GM10847 (cell line): Measurements from ENCODE around the gene UBAP1L.

Experiments used
- POLR2A ChIP-seq: IDR thresholded peaks from 2 replicates; pipeline ENCODE4 v1.6.1; 2011; ENCODE audit not compliant: insufficient read length; ENCODE audit errors: extremely low read depth

Gene UBAP1L

GRCh38 chr15:65101891-65102708 lies 12.9 kb downstream of the UBAP1L start:
- no peak for TF ChIP-seq POLR2A

DNA sequence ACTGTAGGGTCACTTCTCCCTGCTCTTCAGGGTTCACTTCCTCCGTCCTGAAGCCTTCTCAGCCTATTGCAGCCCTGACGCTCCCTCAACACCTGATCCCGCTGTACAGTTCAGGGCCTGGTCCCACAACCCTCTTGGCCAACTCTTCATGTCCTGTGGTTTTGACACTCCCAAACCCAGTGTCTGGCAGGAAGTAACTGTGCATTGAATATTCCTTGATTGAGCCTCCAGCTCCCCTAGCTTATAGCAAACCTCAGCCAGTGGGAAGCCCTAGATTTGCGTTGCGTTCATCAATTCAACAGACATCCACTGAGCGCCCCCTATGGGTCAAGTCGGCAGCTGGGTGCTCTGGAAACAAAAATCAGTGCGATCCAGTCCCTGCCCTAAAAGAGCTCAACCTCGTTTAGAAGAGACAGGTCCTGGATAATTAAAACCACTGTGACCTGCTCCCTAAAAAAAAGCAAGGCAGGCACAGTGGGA lies 13.5 kb downstream of the UBAP1L start:
- no peak for TF ChIP-seq POLR2A

DNA sequence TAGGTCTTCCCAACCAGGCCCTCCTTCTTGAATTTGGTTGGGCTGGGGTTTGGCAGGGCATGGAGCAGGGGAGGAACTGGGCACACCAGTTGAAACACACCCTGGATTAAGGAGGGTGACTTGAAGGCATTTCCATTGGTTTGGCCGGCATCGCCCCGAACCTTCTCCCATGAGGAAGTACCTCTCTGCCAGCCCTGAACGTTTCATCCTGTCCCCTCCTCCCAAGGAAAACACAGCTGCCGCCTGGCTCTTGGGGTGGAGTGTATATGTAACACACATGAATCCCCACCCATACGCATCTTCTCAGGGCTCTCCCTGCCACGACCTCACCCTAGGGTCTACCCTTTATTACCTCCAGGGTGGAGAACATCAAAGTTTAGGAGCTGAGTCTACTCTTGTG lies 14.6 kb downstream of the UBAP1L start:
- TF ChIP-seq POLR2A: no peak

- no peak for TF ChIP-seq POLR2A
Measured at GRCh38 chr15:65099336-65099735, 15.7 kb downstream of the UBAP1L start.

DNA sequence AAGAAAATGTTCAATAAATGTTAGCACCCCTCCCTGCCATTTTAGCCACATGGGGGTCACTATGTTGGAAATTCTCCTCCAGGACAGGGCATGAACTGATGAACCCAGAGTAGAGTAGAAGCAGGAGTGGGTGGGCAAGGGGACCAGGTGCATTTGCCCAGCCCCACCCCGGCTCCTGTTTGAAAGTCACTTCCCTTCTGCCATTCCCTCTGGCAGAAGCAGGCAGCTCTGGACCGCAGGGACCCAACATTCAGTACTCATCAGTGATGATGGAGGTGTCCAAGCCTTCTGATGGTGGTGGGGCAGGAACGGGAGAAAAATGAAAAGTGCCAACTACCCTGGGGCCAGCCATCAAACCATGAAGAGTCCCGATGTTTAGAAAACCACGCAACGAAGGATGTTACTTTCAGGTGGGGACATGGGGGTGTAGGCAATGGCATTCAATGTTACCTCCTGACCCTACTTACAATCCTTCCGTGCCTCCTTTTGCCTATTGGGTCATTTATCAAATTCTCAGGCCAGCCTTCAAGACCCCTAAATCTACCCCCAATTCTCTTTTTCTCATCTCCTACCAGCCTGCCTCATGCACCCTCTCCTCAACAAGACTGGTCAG lies 17.2 kb downstream of the UBAP1L start:
- TF ChIP-seq POLR2A: no peak

GRCh38 chr15:65096481-65097385 lies 18.3 kb downstream of the UBAP1L start:
- TF ChIP-seq POLR2A: no peak

- TF ChIP-seq POLR2A: no peak
Measured at GRCh38 chr15:65095747-65096104, 19.3 kb downstream of the UBAP1L start.

DNA sequence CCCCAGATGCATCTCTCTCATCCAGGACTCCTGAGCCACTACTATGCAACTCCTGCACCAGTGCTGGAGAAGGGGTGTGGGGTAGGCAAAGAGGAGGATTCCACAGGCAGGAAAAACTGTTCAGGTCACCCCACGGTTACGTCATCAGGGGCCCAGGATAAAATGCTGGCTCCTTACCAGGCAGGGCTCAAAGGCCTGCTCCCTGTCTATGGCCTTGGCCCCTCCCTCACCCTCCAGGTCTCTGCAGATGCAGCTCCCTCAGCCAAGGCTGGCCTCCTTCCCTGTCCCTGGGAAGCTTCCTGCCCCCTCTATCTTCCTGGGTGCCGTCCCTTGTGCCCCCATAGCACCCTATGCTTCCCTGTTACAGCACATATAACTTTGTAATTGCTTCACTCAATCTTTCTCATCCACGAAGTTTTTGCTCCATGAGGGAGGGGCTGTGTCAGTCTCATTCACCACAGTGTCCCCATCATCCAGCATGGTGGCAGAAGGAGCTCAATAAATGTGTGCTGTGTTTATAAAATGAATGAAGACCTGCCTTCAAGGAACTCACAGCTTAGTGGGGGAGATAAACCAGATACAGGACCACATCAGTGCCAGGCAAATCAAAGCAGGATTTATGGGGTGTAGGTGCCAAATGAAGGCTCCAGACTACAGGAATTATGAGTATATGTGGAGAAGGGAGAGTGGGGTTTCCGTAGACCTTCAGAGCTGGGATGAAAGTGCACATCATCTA lies 19.8 kb downstream of the UBAP1L start:
- no peak for TF ChIP-seq POLR2A

GRCh38 chr15:65094294-65094995 lies 20.6 kb downstream of the UBAP1L start:
- TF ChIP-seq POLR2A: no peak

GRCh38 chr15:65092911-65093792 lies 21.8 kb downstream of the UBAP1L start:
- no peak for TF ChIP-seq POLR2A

GRCh38 chr15:65091946-65092770 lies 22.8 kb downstream of the UBAP1L start:
- TF ChIP-seq POLR2A: no peak

GRCh38 chr15:65089206-65089824 lies 25.7 kb downstream of the UBAP1L start:
- TF ChIP-seq POLR2A: no peak
